Nephron (organoid): ENCODE measurements around the gene PRIMA1.

Source experiments
- H3K27ac Mint-ChIP-seq, 3 experiments: 2 replicates each; pipeline ENCODE4 v1.8.0; 2020; ENCODE audit warnings: mixed read lengths in 3 of 3, mild to moderate bottlenecking in 2 of 3, moderate library complexity in 1 of 3
- H3K27me3 Mint-ChIP-seq: 2 replicates; pipeline ENCODE4 v1.8.0; 2021; ENCODE audit warnings: low read depth, mild to moderate bottlenecking, moderate library complexity, mixed read lengths
- H3K36me3 Mint-ChIP-seq: 2 replicates; pipeline ENCODE4 v1.8.0; 2020; ENCODE audit warnings: low read depth, mixed read lengths
- H3K4me1 Mint-ChIP-seq: 2 replicates; pipeline ENCODE4 v1.8.0; 2020; ENCODE audit warnings: mixed read lengths
- H3K4me3 Mint-ChIP-seq, 3 experiments: 2 replicates each; pipeline ENCODE4 v1.8.0; 2020; ENCODE audit warnings: mild to moderate bottlenecking in 3 of 3, mixed read lengths in 3 of 3, moderate library complexity in 2 of 3
- H3K9me3 Mint-ChIP-seq: 2 replicates; pipeline ENCODE4 v1.8.0; 2020; ENCODE audit warnings: mixed read lengths
- CTCF ChIP-seq, 3 experiments: fragments of 200-600 bp; sonication (generic); IDR thresholded peaks; one replicate each; pipeline ENCODE4 v1.5.0; 2021; ENCODE audit warnings: antibody characterized with exemption in 3 of 3; ENCODE audit not compliant: unreplicated experiment in 3 of 3

PRIMA1 gene

GRCh38 chr14:93720981-93721483 is 67.3 kb downstream of the PRIMA1 start:
- Mint-ChIP-seq H3K27me3 (peaks cover 6% of the 10 kb centered on the region), H3K36me3 (no peaks in the 10 kb centered on the region), H3K4me3 (no peak overlapping the region), H3K9me3 (no peaks in the 10 kb centered on the region), H3K27ac (no peak overlapping the region), H3K4me1 (peaks cover 16% of the 10 kb centered on the region)
- TF ChIP-seq CTCF (IDR thresholded peaks at IDR 0.05; ENCODE audit: unreplicated experiment in 3 of 3), result no peak

DNA sequence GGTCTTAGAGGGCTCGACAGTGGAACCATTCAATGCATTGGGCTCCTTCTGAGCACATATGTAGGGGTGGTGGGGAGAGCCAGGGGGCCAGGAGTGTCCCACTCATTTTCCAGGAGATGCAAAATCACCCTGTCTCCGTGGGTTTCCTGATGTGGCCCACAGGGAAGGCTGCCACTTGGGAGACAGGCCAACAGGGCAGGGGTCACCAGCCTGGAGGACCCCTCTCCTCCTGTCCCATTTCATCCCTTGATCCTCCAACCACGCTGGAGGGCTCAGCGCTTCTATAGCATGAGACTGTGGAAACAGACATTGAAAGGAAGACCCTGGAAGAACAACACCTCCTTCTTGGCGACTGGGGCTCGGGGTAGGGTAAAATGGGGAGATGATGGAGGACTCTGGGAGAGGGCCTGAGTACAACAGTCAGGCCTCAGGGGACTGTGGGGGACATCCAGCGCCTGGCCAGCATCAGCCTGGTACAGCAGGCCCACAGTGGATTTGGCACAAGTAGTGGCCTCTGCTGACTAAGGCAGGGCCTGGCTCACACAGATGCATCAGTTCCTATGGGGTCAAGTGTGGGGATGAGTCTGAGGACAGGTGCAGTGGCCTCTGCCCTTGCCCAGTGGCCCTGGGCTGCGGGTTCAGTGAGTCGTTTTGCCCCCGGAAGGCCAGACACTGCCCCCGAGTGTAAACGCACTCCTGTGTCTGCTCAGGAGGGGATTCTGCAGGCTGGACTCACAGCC is 68.0 kb downstream of the PRIMA1 start:
- Mint-ChIP-seq H3K4me1 (peaks cover 16% of the 10 kb centered on the region), H3K27ac (no peak overlapping the region), H3K36me3 (no peaks in the 10 kb centered on the region), H3K4me3 (no peak overlapping the region), H3K27me3 (peaks cover 9% of the 10 kb centered on the region), H3K9me3 (no peaks in the 10 kb centered on the region)
- TF ChIP-seq CTCF (IDR thresholded peaks at IDR 0.05; ENCODE audit: unreplicated experiment in 3 of 3), result no peak

- Mint-ChIP-seq H3K36me3 (no peaks in the 10 kb centered on the region), H3K4me3 (no peak overlapping the region), H3K27me3 (peaks cover 16% of the 10 kb centered on the region), H3K9me3 (no peaks in the 10 kb centered on the region), H3K4me1 (peaks cover 14% of the 10 kb centered on the region), H3K27ac (no peak overlapping the region)
- TF ChIP-seq CTCF (IDR thresholded peaks at IDR 0.05; ENCODE audit: unreplicated experiment in 3 of 3), result no peak
Measured at GRCh38 chr14:93719256-93719655, 69.0 kb downstream of the PRIMA1 start.

GRCh38 chr14:93717668-93718320 is 70.5 kb downstream of the PRIMA1 start:
- no peak overlapping the region for H3K27ac Mint-ChIP-seq
- H3K27me3 Mint-ChIP-seq, result peaks cover 23% of the 10 kb centered on the region
- TF ChIP-seq CTCF (IDR thresholded peaks at IDR 0.05; ENCODE audit: unreplicated experiment in 3 of 3), result no peak
- peaks cover 19% of the 10 kb centered on the region for H3K4me1 Mint-ChIP-seq
- H3K9me3 Mint-ChIP-seq, result no peaks in the 10 kb centered on the region
- H3K36me3 Mint-ChIP-seq, result no peaks in the 10 kb centered on the region
- H3K4me3 Mint-ChIP-seq, result no peak overlapping the region

GRCh38 chr14:93716746-93717667 is 71.3 kb downstream of the PRIMA1 start:
- Mint-ChIP-seq H3K27me3 (peaks cover 23% of the 10 kb centered on the region), H3K4me1 (peaks cover 19% of the 10 kb centered on the region), H3K9me3 (no peaks in the 10 kb centered on the region), H3K27ac (no peak overlapping the region), H3K36me3 (no peaks in the 10 kb centered on the region), H3K4me3 (no peak overlapping the region)
- TF ChIP-seq CTCF (IDR thresholded peaks at IDR 0.05; ENCODE audit: unreplicated experiment in 3 of 3), result no peak
